ENCODE results near the gene ZFP1. TPM values are rescaled to one million over a fixed set of nuclear protein-coding genes. Genes with fewer than 3 reads are reported as not detected.
A peak's percentile ranks its signal among the peaks of the same experiment; 100 is the strongest.
"Not testable (repeated sequence)": the region's sequence is repeated elsewhere in the genome, so short reads cannot be mapped to it uniquely, and the experiment has no call there.

Gene ZFP1
- total RNA-seq, 3 donors from 2014 or later, result 7.0 to 16.0 (median 12.5) TPM

DNA sequence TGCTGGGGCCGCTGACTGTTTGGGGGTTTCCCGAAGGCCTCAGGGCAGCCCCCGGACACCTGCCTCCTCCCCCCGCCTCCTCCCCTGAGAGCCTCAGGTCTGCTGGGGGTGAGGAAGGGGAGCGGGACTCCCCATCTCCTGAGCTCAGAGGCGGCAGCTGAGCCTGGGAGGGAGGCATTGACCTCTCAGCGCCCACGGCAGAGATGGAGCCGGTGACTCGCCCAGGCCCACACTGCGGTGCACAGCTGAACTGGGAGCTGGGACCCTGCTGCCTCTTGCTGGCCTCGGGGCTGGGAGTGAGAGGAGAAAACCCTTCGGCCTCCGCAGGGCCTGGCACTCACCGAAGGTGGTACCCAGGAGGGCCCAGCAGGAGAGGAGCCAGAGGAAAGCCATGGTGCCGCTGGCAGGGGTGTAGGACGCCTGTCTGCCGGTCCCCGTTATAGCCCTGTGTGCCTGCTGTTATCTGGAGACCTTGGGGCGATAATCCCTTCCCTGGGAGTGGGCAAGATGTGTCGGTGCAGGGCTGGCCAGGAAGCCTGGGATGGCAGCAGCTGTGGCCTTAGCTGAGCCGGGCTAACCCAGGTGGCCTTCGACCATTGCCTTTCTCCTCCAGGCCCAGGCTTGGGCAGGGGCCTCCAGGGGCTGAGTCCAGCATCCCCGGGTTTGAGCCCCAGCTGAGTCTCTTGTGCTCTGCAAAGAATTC, 58.6 kb downstream of the ZFP1 start, which contains the start of gene CTRB2:
Gene CTRB2, minus strand, starts transcription at position 413 of the 703 bp plus-strand sequence. Its CDS starts 20 bp downstream, at position 393.
- H3K4me3 ChIP-seq, result no peak within 1 kb of the TSS

DNA sequence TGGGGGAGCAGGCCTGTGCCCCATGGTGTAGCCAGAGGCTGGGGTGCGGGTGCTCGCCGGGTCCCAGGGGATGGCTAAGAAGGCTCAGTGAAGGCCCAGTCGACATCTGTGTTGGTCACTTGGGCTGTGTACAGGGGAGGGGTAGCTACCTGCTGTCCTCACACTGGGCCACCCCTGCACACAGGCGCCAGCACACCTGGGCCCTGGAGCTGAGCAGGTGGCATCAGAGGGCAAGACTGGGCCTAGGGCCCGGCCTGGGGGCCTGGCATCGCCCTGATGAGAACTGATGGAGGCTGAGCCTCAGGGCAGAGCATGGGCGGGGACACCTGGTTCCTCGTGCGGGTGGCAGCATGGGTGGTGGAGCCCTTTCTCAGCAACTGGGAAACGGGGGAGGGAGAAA, 59.5 kb downstream of the ZFP1 start:
- DNase-seq (ENCODE audit: low spot score in 2 of 2), result no peak
- H3K27me3 ChIP-seq, result no peaks in the 10 kb centered on the region
- no peaks in the 10 kb centered on the region for H3K9me3 ChIP-seq
- no peak overlapping the region for H3K4me3 ChIP-seq
- TF ChIP-seq POLR2A (IDR thresholded peaks at IDR 0.05) (no peak), POLR2AphosphoS5 (IDR thresholded peaks at IDR 0.05) (no peak)
- TF ChIP-seq, protein P1, sequence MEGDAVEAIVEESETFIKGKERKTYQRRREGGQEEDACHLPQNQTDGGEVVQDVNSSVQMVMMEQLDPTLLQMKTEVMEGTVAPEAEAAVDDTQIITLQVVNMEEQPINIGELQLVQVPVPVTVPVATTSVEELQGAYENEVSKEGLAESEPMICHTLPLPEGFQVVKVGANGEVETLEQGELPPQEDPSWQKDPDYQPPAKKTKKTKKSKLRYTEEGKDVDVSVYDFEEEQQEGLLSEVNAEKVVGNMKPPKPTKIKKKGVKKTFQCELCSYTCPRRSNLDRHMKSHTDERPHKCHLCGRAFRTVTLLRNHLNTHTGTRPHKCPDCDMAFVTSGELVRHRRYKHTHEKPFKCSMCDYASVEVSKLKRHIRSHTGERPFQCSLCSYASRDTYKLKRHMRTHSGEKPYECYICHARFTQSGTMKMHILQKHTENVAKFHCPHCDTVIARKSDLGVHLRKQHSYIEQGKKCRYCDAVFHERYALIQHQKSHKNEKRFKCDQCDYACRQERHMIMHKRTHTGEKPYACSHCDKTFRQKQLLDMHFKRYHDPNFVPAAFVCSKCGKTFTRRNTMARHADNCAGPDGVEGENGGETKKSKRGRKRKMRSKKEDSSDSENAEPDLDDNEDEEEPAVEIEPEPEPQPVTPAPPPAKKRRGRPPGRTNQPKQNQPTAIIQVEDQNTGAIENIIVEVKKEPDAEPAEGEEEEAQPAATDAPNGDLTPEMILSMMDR (IDR thresholded peaks at IDR 0.05), result no peak
- no peaks in the 10 kb centered on the region for H3K36me3 ChIP-seq
- no peaks in the 10 kb centered on the region for H3K4me1 ChIP-seq
- no peak overlapping the region for H3K27ac ChIP-seq
- intact Hi-C loops (cut with DNase I; ENCODE audit: low total_unique reads), result loop anchor here (10.0 kb wide), 1 partner anchor 187 kb away; no protein-coding TSS in a partner anchor

More for the DNA sequence above, 58.6 kb downstream of the ZFP1 start, which contains the start of gene CTRB2:
- Histone ChIP-seq H3K27me3 (no peaks in the 10 kb centered on the region), H3K4me1 (no peaks in the 10 kb centered on the region), H3K9me3 (no peaks in the 10 kb centered on the region), H3K36me3 (no peaks in the 10 kb centered on the region), H3K27ac (no peak within 1 kb of the TSS)
- peak in 1 of 2 donors; percentile 30 for DNase-seq (ENCODE audit: low spot score in 2 of 2)
- intact Hi-C loops (cut with DNase I; ENCODE audit: low total_unique reads), result loop anchor here (10.0 kb wide), 1 partner anchor 188 kb away; no protein-coding TSS in a partner anchor
- TF ChIP-seq POLR2AphosphoS5 (IDR thresholded peaks at IDR 0.05) (no peak), POLR2A (IDR thresholded peaks at IDR 0.05) (no peak)
- TF ChIP-seq, protein P1 (IDR thresholded peaks at IDR 0.05), result no peak

DNA sequence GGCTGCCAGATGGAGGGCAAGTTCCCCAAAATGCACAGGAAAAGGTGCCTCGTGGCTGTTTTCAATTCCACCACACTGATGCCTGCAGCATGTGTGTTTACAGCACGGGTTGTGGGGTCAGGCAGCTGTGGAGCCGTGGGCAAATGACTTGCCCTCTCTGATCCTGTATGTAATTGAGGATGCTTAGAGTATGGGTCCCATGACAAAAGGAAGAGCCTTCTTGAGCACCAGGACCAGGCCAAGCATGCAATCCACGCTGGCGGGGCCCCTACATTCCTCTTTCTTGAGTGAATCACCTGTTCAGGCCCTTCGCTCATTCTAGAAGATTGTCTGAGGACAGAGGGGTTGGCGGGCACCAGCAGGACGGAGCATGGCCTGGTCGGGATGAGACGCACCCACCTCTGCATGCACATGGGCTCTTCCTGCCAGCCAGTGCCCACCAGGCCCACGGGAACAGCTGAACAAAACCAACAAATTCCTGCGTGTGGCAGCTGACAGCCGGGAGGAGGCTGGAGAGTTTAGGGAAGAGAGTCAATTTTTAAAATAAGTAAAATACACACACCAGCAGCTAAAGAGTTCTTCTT, 60.0 kb downstream of the ZFP1 start:
- Histone ChIP-seq H3K27me3 (no peaks in the 10 kb centered on the region), H3K4me1 (no peaks in the 10 kb centered on the region), H3K27ac (no peak overlapping the region), H3K9me3 (no peaks in the 10 kb centered on the region), H3K36me3 (no peaks in the 10 kb centered on the region), H3K4me3 (no peak overlapping the region)
- TF ChIP-seq, protein P1 (IDR thresholded peaks at IDR 0.05), result no peak
- TF ChIP-seq POLR2A (IDR thresholded peaks at IDR 0.05) (no peak), POLR2AphosphoS5 (IDR thresholded peaks at IDR 0.05) (no peak)
- no peak for DNase-seq (ENCODE audit: low spot score in 2 of 2)
- intact Hi-C loops (cut with DNase I; ENCODE audit: low total_unique reads), result loop anchor here (10.0 kb wide), 1 partner anchor 186 kb away; no protein-coding TSS in a partner anchor

- no peaks in the 10 kb centered on the region for H3K36me3 ChIP-seq
- no peaks in the 10 kb centered on the region for H3K9me3 ChIP-seq
- H3K4me3 ChIP-seq, result no peak overlapping the region
- TF ChIP-seq POLR2AphosphoS5 (IDR thresholded peaks at IDR 0.05), result no peak
- no peak for TF ChIP-seq POLR2A (IDR thresholded peaks at IDR 0.05)
- TF ChIP-seq, protein P1 (IDR thresholded peaks at IDR 0.05), result no peak
- no peak overlapping the region for H3K27ac ChIP-seq
- DNase-seq (ENCODE audit: low spot score in 2 of 2), result no peak
- no peaks in the 10 kb centered on the region for H3K4me1 ChIP-seq
- no peaks in the 10 kb centered on the region for H3K27me3 ChIP-seq
- intact Hi-C loops (cut with DNase I; ENCODE audit: low total_unique reads), result loop anchor here (10.0 kb wide), 1 partner anchor 186 kb away; no protein-coding TSS in a partner anchor
These were observed 60.7 kb downstream of the ZFP1 start for GRCh38 chr16:75208861-75209505.

- not testable (repeated sequence) for H3K4me1 ChIP-seq; H3K36me3 ChIP-seq; H3K4me3 ChIP-seq; H3K27ac ChIP-seq; H3K27me3 ChIP-seq; DNase-seq (ENCODE audit: low spot score in 2 of 2); H3K9me3 ChIP-seq
- intact Hi-C loops (cut with DNase I; ENCODE audit: low total_unique reads), result loop anchor here (10.0 kb wide), 1 partner anchor 185 kb away; no protein-coding TSS in a partner anchor
These were observed 61.2 kb downstream of the ZFP1 start for GRCh38 chr16:75209514-75209913.

Data from breast epithelium (tissue), 4 donors.